Measurements from ENCODE around the gene ABHD17C.

DNA sequence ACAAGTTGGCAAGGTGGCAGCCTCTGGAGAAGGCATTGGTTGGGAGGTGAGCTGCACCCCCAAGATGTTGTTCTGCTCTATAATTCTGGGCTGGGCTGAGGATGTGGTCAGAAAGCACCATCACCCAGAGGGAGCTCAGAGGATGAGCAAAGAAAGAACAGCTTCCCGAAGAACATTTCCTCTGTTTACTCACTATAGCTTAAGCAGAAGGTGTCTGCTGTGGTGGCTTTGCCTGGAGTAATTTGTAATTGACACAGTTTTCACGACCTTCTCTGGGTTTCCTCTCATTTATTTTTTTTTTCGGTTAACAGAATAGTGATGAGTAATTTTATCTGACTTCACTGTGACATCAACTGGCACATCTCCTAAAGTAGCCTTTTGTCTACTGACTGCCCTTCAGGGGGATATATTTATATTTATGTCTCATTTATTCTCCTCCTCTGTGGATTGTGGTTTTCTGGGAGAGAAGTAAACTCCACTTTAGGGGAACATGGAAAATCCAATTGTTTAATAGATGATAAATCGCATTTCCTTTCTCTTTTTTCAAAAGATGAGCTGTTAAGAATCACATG is 49.5 kb upstream of the ABHD17C start:
- TF ChIP-seq, protein P1, sequence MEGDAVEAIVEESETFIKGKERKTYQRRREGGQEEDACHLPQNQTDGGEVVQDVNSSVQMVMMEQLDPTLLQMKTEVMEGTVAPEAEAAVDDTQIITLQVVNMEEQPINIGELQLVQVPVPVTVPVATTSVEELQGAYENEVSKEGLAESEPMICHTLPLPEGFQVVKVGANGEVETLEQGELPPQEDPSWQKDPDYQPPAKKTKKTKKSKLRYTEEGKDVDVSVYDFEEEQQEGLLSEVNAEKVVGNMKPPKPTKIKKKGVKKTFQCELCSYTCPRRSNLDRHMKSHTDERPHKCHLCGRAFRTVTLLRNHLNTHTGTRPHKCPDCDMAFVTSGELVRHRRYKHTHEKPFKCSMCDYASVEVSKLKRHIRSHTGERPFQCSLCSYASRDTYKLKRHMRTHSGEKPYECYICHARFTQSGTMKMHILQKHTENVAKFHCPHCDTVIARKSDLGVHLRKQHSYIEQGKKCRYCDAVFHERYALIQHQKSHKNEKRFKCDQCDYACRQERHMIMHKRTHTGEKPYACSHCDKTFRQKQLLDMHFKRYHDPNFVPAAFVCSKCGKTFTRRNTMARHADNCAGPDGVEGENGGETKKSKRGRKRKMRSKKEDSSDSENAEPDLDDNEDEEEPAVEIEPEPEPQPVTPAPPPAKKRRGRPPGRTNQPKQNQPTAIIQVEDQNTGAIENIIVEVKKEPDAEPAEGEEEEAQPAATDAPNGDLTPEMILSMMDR (conservative IDR thresholded peaks at IDR 0.05): no peak
- no peak for TF ChIP-seq EZH2 (IDR thresholded peaks at IDR 0.05; ENCODE audit: low read depth)

Data from PC-9 (cell line).